ENCODE results near the gene CISD1.

DNA sequence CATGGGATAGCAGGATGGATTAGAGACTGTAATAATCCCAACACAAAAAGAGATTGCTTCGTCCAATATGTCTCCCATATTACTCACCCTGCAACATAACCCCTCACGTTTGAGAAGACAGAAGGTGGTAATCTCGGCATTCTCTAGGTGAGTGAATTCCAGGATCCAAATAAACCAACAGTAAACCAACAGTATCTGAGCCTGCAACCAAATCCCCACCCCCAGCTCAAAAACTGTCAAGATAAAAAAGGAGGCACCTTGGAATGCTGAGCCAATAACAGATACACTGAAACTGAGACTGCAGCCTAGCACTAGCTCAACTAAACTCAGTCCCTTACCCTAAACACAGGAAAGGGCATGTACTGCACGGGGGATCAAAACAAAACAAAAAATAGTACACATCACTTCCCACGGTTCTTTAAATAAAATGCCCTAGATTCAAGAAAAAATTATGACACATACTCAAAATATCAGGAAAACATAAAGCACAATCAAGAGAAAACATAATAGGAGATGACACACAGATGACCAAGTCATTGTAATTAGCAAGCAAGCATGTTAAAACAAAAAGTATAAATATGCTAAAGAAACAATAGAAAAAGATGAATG, 29.3 kb upstream of the CISD1 start:
- TF ChIP-seq EZH2phosphoT487 (IDR thresholded peaks at IDR 0.05; ENCODE audit: insufficient read depth, low read depth): no peak
- TF ChIP-seq EZH2 (IDR thresholded peaks at IDR 0.05; ENCODE audit: insufficient read depth, poor library complexity, severe bottlenecking): no peak
